Endothelial cell of umbilical vein (primary cell): ENCODE results near the gene RHBDF1.

Experiments
- EZH2 ChIP-seq: IDR thresholded peaks from 2 replicates; pipeline ENCODE4 v1.6.1; 2012; ENCODE audit warnings: borderline replicate concordance, low read depth, mild to moderate bottlenecking, moderate library complexity, low read length, inconsistent platforms; ENCODE audit not compliant: severe bottlenecking
- GATA2 ChIP-seq: IDR thresholded peaks from 2 replicates; pipeline ENCODE4 v1.7.0; 2011; ENCODE audit warnings: low read depth, mild to moderate bottlenecking, moderate library complexity, mixed read lengths, low read length; ENCODE audit not compliant: insufficient read length, insufficient read depth
- POLR2A ChIP-seq: IDR thresholded peaks from 2 replicates; pipeline ENCODE4 v1.6.1; 2012; ENCODE audit warnings: low read depth, mild to moderate bottlenecking, control low read depth, low read length
- POLR2AphosphoS5 ChIP-seq: IDR thresholded peaks from 2 replicates; pipeline ENCODE4 v1.6.1; 2012; ENCODE audit warnings: low read depth, mild to moderate bottlenecking, control low read depth, low read length, moderate library complexity; ENCODE audit not compliant: insufficient read depth
- TF ChIP-seq, protein P1 (sequence below), 2 donors: IDR thresholded peaks; 1 replicate in 1 of 2; 2 replicates in 1 of 2; pipeline ENCODE4 v1.5.1; 2011; ENCODE audit warnings: low read length in 2 of 2, mild to moderate bottlenecking in 2 of 2, moderate library complexity in 2 of 2, control low read depth in 1 of 2, inconsistent platforms in 1 of 2, low read depth in 1 of 2; ENCODE audit not compliant: insufficient read depth in 1 of 2; ENCODE audit errors: extremely low read depth in 1 of 2

DNA sequence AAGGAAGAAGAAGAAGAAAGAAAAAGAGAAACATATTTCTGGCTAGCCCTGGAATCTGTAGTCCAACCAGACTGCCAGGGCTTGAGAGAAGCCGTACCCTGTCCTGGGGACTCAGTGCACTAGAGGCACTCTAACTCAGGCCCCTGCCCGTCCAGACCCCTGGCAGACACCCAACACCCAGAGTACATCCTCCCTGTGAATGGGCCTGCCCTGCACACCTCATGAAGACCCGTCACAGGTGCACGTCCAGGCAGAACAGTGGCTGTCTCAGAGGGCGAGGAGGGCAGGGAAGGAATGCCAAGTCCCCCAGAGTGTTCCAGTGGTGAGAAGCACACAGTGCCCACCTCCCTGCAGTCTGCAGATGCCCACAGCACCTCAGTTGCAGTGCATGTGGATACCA, 28.6 kb upstream of the RHBDF1 start:
- TF ChIP-seq, protein P1, sequence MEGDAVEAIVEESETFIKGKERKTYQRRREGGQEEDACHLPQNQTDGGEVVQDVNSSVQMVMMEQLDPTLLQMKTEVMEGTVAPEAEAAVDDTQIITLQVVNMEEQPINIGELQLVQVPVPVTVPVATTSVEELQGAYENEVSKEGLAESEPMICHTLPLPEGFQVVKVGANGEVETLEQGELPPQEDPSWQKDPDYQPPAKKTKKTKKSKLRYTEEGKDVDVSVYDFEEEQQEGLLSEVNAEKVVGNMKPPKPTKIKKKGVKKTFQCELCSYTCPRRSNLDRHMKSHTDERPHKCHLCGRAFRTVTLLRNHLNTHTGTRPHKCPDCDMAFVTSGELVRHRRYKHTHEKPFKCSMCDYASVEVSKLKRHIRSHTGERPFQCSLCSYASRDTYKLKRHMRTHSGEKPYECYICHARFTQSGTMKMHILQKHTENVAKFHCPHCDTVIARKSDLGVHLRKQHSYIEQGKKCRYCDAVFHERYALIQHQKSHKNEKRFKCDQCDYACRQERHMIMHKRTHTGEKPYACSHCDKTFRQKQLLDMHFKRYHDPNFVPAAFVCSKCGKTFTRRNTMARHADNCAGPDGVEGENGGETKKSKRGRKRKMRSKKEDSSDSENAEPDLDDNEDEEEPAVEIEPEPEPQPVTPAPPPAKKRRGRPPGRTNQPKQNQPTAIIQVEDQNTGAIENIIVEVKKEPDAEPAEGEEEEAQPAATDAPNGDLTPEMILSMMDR (IDR thresholded peaks at IDR 0.05; ENCODE audit: extremely low read depth in 1 of 2, insufficient read depth in 1 of 2, low read depth in 1 of 2, low read length in 2 of 2) = no peak
- TF ChIP-seq EZH2 (no peak), GATA2 (no peak), POLR2AphosphoS5 (no peak), POLR2A (no peak)
